Upper lobe of right lung (tissue), 1 donor: Measurements from ENCODE around the gene HOXB2. TPM values are rescaled to one million over a fixed set of nuclear protein-coding genes. Genes with fewer than 3 reads are reported as not detected.

ENCODE experiments used
- ATAC-seq: fragments of 200-7000 bp; cut with Tn5 transposase; one replicate; pipeline ENCODE4 v1.9.1; 2020; ENCODE audit warnings: mild to moderate bottlenecking, moderate library complexity
- DNase-seq: peaks from one replicate; pipeline ENCODE4 v3.0.0-alpha.2; 2020
- H3K27ac ChIP-seq: fragments of 200-600 bp; one replicate; pipeline ENCODE4 v1.8.0; 2022
- H3K27me3 ChIP-seq: fragments of 200-600 bp; one replicate; pipeline ENCODE4 v1.8.0; 2022; ENCODE audit warnings: mild to moderate bottlenecking
- H3K36me3 ChIP-seq: fragments of 200-600 bp; one replicate; pipeline ENCODE4 v1.8.0; 2022
- H3K4me1 ChIP-seq: fragments of 200-600 bp; one replicate; pipeline ENCODE4 v1.8.0; 2022
- H3K4me3 ChIP-seq: fragments of 200-600 bp; one replicate; pipeline ENCODE4 v1.8.0; 2022; ENCODE audit warnings: mild to moderate bottlenecking
- H3K9me3 ChIP-seq: fragments of 200-600 bp; one replicate; pipeline ENCODE4 v1.8.0; 2022
- intact Hi-C: fragments of 100-400 bp; cut with DNase I; formaldehyde crosslinking; loops from one replicate; pipeline ENCODE4 v1.11.0; 2022
- total RNA-seq: library from RNA; stranded (reverse); fragmentation: NEBNext Ultra II Directional; extraction: Animal tissue kit (Norgen Biotek cat#: 25700); gene quantifications from one replicate; pipeline ENCODE4 v1.2.1, GENCODE V29; 2021
- TF ChIP-seq, protein P1 (sequence below): fragments of 200-600 bp; IDR thresholded peaks from one replicate; pipeline ENCODE4 v1.8.0; 2022; ENCODE audit warnings: antibody characterized with exemption
- donor health status: DM: no; HTN: yes; CAD: no; lungs with severe emphysema.

HOXB2 gene
- total RNA-seq, 1 donor from 2014 or later: 11.0 TPM

DNA sequence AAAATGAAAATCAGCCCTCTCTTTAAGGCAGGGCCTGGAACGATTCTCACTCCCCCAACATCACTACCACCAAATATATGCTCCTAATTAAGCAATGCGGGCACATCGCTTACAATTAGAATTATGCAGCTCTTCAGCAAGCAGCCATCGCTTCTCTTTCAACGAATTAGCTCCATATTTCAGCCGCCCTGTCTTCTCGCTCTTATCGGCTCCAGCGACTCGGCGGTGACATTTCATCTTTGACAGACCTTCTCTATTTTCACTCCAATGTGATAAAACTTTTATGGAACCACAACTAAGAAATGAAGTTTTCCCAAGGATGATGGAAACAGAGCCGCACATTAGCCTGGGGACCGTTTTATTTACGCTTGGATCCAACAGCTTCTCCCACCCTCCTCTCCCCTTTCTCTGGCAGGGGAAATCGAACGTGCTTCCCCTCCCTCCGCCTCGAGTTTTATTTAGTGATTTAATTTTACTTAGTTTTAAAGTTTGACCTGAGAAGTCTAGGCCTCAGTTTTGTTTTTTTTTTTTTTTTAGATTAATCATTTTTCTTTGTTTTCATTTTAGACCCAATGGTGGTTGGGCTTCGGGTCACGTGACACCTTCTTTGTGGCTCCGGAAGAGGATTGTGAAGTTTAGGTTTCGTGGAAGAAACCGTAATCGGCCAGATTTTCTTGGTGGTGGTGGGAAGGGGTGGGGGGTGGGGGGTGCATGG lies 3.1 kb upstream of the HOXB2 start:
- Histone ChIP-seq H3K9me3 (no peaks in the 10 kb centered on the region), H3K27me3 (peaks cover 48% of the 10 kb centered on the region), H3K27ac (peak overlapping the region; percentile 67), H3K4me1 (peaks cover 8% of the 10 kb centered on the region), H3K36me3 (no peaks in the 10 kb centered on the region), H3K4me3 (peak overlapping the region; percentile 35)
- TF ChIP-seq, protein P1, sequence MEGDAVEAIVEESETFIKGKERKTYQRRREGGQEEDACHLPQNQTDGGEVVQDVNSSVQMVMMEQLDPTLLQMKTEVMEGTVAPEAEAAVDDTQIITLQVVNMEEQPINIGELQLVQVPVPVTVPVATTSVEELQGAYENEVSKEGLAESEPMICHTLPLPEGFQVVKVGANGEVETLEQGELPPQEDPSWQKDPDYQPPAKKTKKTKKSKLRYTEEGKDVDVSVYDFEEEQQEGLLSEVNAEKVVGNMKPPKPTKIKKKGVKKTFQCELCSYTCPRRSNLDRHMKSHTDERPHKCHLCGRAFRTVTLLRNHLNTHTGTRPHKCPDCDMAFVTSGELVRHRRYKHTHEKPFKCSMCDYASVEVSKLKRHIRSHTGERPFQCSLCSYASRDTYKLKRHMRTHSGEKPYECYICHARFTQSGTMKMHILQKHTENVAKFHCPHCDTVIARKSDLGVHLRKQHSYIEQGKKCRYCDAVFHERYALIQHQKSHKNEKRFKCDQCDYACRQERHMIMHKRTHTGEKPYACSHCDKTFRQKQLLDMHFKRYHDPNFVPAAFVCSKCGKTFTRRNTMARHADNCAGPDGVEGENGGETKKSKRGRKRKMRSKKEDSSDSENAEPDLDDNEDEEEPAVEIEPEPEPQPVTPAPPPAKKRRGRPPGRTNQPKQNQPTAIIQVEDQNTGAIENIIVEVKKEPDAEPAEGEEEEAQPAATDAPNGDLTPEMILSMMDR: no peak
- intact Hi-C loops: no loop called here
- ATAC-seq (no peak), DNase-seq (no peak)

DNA sequence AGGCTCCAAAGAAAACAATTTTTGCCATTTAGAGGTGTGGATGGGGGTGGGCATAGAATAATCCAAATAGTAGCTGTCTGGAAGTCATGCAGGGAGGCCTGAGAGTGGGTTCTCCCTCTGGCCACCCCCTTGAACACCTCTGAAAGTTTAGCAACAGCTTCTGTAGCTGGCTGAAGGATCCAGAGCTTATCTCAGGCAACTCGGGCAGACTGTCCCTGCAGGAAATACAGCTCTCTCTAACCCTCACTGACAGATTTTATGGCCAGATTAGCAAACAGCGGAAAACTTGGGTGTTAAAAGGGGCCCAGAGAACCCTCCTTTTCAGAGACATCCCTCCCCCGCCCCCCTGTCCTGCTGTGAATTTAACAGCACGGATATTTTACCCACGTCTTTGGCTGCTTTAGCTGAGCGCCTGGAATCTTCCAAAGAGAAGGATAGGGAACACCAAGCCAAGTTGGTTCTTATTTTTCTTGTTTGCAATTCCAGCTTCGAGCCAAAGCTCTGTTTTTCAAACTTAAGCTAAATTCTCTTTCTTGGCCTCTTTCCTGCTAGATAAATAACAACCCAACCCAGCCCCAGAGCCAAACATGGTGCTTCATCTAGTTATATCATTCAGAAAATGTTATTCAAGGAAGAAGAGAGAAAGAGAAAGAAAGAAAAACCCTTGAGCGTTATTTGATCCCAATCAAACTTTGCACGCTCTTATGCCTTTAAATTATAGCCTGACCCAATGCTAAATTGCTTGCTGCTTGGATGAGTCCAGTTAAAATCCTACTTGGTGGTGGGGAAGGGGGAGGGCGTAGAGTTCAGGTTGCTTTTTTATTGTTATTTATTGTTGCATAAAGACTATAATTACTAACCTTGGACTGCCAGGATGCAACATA lies 2.3 kb upstream of the HOXB2 start:
- Histone ChIP-seq H3K27me3 (peaks cover 56% of the 10 kb centered on the region), H3K9me3 (no peaks in the 10 kb centered on the region), H3K27ac (peak overlapping the region; percentile 67), H3K36me3 (no peaks in the 10 kb centered on the region), H3K4me3 (peak overlapping the region; percentile 35), H3K4me1 (peaks cover 8% of the 10 kb centered on the region)
- TF ChIP-seq, protein P1: no peak
- intact Hi-C loops: no loop called here
- no peak for ATAC-seq
- DNase-seq: no peak

DNA sequence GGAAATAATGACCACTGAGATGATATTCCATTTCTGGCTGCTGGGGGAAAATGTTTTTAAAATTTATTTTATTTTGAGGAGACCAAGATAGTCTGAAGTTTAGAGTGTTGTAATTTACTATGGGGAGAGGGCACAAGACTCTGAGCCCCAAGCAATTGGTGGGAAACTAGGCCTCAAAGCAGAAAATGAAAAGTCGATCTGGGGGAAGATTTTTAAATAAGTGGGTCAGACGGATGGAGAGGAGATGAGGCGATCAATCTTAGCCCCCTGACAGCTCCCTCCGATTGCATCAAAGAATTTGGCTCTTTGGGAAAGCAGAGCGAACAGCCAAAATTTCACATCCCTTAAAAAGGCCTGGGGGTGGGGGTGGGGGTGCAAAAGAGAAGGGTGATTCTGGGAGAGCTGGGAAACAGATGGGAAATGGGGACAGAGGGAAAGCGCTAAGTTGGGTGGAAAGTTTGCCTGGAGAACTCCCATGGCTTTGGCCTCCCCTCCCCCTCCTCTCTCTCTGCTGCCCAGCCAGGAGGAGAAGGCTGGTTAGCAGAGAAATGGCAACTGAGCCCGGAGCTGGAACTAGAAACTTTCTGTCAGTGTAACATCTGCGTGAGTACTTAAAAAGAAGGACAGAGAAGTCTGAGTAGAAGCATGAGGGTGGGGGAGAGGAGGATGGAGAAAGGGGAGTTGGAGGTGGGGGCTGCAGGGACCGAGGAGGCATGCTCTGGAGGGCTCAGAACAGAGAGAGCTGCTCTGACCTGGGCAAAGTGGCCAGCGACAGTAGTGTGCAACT lies 1.4 kb upstream of the HOXB2 start:
- intact Hi-C loops: no loop called here
- Histone ChIP-seq H3K27ac (peak overlapping the region; percentile 58), H3K4me3 (peak overlapping the region; percentile 35), H3K9me3 (no peaks in the 10 kb centered on the region), H3K36me3 (no peaks in the 10 kb centered on the region), H3K4me1 (peaks cover 8% of the 10 kb centered on the region), H3K27me3 (peaks cover 64% of the 10 kb centered on the region)
- ATAC-seq: no peak
- TF ChIP-seq, protein P1: no peak
- no peak for DNase-seq

DNA sequence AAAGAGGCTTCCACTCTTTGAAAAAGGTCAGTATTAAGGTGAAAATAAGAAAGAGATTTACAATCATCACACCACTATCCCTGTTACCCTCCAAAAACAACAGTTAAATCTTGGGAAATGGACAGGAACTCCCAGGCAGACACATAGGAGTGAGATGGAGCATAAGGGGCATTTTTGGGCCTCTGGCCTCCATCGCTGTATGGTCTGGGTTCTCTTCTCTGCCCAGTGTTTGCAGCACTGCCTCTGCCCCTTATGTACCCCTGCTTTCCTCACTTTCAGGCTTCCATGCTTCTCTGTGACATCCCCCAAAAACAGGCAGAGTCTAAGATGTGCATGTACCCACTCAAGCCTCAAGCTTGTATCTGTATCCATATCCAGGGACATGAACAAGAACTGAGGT lies 630 bp upstream of the HOXB2 start:
- no peak for ATAC-seq
- Histone ChIP-seq H3K36me3 (no peaks in the 10 kb centered on the region), H3K27ac (peak overlapping the region; percentile 89), H3K27me3 (peaks cover 66% of the 10 kb centered on the region), H3K9me3 (no peaks in the 10 kb centered on the region), H3K4me1 (peaks cover 8% of the 10 kb centered on the region), H3K4me3 (no peak overlapping the region)
- intact Hi-C loops: no loop called here
- TF ChIP-seq, protein P1: no peak
- no peak for DNase-seq

DNA sequence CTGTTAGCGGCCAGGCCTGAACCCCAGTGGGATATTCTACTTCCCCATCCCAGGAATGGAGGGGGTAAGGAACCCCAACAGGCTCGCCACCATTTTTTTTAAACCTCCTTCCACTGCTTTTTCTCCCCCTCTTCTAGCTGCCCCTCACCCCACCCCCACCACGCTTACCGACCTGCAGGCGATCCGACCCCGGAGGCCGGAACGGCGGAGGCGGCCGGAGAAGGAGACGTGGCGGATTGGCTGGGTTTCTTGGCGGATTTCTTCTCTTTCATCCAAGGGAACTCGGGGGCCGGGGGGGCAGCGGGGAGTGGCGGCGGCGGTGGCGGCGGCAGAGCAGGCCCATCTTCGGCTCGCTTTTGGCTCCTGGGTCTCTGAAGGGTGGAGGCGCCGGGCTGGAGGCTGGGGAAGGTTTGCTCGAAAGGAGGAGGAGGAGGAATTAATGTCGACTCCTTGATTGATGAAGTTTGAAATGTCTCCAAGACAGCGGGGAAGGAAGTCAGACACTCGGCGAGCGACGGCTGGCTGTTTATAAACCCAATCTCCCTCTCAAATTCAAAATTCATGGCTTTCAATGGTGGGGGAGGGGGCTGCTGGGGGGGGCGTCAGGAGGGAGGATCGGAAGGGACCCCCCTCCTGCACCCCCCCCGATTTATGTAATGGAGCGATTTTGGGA lies 424 bp downstream of the HOXB2 start:
- DNase-seq (peak; percentile 81), ATAC-seq (peak; percentile 59)
- no peaks in the 10 kb centered on the region for H3K9me3 ChIP-seq
- peak overlapping the region; percentile 89 for H3K27ac ChIP-seq
- H3K27me3 ChIP-seq: peaks cover 68% of the 10 kb centered on the region
- intact Hi-C loops: no loop called here
- peak overlapping the region; percentile 62 for H3K4me3 ChIP-seq
- no peaks in the 10 kb centered on the region for H3K36me3 ChIP-seq
- TF ChIP-seq, protein P1: no peak
- peaks cover 8% of the 10 kb centered on the region for H3K4me1 ChIP-seq
